HK-2 (cell line): ENCODE measurements around the gene CNR2.
"Not testable (repeated sequence)": the region's sequence is repeated elsewhere in the genome, so short reads cannot be mapped to it uniquely, and the experiment has no call there.

Experiments used
- DNase-seq: peaks from one replicate; pipeline ENCODE4 v3.0.0-alpha.2; 2018; ENCODE audit not compliant: unreplicated experiment

Gene CNR2

DNA sequence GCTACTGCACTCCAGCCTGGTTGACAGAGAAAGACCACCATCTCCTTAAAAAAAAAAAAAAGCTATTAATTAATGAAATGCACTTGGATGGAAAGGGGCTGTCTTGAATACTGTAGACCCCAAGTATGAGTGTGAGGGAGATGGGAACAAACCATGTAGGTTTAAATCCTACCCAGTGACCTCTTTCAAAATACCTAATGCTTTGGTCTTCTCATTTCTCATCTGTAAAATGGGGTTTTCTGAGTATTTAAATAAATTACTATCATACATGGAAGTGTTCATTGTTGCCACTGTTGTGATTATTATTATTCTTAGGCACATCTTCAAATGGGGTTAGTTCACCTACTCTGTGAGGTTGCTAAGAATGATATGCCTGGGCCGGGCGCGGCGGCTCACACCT lies 27.9 kb downstream of the CNR2 start:
- DNase-seq, result no peak

DNA sequence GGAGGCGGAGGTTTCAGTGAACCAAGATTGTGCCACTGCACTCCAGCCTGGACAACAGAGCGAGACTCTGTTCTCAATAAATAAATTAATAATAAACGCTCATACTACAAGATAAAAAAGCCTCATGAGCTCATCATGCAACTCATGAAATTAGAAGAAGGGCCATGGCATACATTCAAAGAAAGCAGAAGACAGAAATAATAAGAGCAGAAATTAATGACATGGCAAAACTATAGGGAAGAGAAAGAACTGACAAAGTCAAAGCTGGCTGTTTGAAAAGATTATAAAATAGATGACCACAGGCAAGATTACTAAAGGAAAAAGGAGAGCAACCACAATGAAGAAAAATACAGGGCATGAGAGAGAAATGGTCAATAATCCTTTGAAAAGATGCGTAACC lies 30.4 kb downstream of the CNR2 start:
- no peak for DNase-seq

DNA sequence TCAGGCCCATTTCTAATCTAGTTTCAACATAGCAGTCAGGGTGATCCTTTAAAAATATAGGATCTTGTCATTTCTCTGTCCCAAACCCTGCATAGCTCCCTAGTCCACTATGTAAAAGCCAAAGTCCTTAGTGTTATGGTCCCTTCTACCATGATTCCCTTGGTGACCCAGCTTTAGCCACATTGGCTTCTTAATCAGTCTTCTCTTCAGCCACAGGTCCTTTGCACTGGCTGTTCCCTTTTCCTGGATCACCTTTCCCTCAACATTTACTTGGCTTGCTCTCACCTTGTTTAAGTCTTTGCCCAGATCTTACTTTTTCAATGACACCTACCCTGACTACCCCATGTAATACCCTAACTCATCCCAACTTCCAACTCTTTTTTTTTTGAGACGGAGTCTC lies 33.4 kb downstream of the CNR2 start:
- DNase-seq, result no peak

DNA sequence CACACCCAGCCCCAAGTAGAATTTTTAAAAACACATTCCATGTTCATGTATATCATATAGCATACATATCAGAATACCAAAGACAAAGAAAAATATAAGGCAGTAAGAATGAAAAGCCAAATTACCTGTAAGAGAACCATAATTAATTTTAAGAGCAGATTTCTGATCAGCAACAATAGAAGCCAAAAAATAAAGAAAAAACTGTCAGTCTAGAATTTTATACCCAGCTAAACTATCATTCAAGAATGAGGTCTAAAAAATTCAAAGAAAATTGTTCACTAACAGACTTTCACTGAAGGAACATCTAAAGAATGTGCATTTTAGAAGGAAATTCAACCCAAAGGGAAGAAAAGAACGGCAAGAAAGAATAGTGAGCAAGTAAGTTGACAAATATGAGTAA lies 34.5 kb downstream of the CNR2 start:
- no peak for DNase-seq

DNA sequence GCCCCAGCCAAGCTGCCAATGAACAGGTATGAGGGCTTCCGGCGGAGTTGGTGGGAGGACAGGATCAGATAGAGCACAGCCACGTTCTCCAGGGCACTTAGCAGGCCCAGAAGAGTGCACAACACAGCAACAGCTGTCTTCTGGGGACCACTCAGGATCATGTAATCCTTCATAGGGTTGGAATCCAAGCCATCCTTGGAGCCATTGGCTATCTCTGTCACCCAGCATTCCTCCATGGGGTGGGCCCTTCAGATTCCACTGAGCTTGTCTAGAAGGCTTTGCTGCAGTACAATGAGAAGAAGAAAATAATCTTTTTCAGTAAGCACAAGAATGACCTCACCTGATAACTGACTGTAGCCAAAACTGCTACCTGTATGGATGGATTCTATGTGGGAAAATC lies 37.8 kb downstream of the CNR2 start:
- no peak for DNase-seq

DNA sequence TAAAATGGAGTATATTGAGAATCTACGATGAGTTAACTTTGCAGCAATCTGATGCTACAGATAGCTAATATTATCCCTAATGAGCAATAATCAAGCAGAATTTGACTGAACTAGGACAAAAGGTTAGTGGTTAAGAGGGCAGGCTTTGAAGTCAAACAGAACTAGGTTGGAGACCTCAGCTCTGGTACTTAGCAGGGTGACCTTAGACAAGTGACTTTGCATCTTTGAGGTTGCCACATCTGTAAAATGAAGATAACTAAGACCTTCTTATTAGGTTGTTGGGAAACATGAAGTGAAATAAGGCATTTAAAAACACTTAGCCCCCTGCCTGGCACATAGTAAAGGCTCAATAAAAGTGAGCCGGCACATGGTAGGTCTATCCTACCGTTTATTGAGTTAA lies 40.7 kb downstream of the CNR2 start:
- no peak for DNase-seq

DNA sequence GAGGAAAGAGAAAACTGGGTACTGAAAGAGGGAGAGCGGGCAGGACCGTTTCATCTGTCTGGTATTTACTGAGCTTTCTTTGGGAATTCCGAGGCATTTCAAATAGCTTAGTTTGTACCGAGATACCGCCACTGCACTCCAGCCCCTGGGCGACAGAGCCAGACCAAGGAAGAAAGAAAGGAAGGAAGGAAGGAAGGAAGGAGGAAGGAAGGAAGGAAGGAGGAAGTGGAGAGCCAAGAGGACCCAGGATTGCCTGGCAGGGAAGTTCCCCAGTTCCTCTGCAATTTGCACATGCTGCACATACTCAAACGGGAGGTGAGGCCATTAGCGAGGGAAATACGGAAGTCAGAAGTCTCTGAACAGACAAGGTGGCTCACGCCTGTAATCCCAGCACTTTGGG lies 44.1 kb downstream of the CNR2 start:
- DNase-seq, result no peak

DNA sequence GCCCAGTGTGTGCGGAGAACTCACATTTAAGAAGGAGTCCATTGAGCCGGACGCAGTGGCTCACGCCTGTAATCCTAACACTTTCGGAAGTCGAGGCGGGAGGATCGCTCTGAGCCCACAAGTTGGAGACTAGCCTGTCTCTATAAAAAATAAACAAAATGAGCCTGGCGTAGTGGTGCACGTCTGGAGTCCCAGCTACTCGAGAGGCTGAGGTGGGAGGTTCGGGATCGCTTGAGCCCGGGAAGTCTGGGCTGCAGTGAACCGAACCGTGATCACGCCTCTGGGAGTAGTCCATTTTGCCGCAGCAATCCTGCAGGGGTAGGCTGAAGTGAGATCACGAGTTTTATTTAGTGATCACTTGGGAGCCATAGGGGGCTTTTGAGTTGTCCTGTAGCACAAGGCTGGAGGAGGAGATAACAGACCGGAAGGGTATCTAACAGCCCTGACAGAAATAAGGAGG lies 44.6 kb downstream of the CNR2 start:
- no peak for DNase-seq

DNA sequence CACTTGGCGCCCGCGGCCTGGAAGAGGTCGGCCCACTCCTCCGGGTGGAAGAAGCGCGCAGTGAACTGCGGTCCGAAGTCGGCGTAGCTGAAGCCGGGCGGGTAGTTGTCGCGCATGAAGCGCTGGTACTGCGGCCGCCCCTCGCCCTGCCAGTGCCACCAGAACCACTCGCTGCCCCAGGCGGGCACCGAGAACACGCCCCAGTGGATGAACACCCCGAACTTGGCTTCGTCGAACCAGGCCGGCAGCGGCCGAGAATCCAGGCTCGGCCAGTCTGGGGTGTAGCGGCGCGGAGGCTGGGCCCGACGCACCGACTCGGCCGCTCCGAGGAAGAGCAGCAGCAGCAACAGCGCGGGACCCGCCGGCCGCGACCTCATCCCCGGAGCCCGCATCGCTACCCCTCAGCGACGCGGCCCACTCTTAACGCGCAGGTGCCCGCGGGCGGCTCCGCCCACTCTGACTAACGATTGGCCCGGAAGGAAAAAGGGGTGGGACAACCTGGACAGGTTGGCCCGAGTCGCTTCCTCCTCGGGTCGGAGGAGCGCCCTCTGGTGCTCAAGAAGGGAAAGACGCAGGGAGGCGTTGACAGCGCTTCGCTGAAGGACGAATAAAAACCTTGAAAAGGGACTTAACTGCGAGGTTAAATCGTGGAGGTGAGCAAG lies 45.1 kb downstream of the CNR2 start, which contains the start of gene FUCA1:
Gene FUCA1 (minus strand): TSS at position 396 of the 662 bp plus-strand sequence. CDS start 4 bp downstream, at position 392.
- peak; percentile 94 for DNase-seq

DNA sequence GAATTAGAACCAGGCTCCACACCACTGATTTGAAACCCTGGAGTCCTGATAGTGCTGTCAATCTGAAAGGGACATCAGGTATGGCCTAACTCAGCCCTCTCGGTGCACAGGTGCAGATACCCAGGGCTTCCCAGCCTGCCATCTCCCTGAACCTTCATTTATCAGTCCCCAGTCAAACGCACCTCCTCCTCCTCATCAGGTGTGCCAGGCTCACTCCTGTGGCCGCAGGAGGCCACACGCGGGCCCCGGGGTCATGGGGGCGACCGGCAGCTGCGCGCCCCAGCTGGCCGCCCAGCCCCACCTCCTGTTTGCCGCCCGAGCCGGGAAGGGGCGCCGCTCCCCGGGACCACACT lies 45.6 kb downstream of the CNR2 start:
- DNase-seq, result no peak

DNA sequence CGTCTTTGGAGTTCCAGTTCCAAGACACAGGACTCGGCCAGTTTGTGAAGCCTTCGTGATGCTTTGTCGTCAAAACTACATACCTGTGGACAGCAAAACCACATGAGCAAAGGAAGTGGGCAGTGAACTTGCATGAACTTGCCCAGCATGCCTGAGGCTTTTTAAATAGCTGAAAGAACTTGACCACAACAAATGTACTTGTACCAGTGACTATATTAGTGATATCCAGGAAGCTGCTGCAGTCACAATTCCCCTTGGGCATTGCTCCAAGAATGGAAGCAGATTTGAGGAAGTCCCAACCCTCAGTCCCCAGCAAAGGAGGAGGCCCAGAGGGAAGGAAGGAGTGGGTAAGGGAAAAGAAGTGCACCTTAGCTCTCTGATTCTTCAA lies 47.6 kb downstream of the CNR2 start:
- DNase-seq, result peak; percentile 80

DNA sequence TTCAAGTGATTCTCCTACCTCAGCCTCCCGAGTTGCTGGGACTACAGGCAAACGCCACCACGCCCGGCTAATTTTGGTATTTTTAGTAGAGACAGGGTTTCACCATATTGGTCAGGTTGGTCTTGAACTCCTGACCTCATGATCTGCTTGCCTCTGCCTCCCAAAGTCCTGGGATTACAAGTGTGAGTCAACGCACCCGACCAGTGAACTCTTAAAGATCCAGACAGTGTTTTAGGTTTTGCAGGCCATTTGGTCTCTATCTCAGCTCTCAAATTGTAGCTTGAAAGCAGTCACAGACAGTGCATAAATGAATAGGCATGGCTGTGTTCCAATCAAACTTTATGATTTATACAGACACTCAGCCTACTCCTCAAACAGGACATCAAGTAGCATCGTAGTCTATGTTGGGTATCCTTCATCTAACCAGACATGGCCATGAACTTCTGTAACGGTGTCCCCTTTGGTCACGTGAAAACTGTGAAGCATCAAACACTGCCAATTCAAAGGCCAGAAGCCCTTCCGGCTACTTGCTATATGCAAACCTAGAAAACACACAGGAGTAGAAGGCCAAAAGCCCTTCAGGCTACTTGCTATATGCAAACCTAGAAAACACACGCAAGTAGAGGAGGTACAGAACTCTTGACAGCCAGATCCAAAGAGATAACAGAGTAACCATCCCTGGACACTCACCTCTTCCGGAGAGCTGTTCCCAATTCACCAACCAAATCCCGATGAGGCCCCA lies 48.2 kb downstream of the CNR2 start:
- DNase-seq, result peak; percentile 10

DNA sequence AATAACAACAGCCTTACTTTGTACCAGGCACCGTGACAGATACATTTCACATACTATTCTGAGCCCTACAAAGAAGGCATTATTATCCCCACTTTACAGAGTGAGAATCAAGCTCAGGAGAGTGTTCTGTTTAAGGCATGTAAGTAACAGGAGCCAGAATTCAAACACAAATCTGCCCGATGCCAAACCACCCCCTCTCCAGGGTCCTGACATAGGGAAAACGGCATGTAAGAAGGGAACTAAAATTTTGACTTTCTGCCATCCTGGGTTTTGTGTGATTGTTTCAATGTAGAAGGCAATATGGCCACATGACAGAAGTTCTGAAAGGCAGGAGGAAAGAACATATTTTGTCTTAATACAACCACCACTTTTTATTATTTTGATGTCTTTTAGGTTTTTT lies 50.5 kb downstream of the CNR2 start:
- DNase-seq, result no peak

DNA sequence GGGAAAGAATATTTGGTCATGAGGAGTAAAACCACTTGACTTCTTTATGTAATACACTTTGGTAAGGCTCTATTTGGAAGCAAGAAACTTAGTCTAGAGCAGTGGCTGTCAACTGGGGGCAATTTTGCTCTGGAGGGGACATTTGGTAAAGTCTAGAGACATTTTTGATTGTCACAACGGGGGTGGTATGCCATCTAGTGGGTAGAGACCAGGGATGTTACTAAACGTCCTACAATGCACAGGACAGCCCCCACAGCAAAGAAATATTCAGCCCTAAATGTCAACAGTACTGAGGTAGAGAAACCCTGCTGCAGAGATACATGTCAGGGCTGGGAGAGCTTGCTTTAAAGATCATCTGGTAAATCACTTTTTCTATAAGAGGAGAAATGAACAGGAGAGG lies 58.6 kb downstream of the CNR2 start:
- DNase-seq, result no peak

DNA sequence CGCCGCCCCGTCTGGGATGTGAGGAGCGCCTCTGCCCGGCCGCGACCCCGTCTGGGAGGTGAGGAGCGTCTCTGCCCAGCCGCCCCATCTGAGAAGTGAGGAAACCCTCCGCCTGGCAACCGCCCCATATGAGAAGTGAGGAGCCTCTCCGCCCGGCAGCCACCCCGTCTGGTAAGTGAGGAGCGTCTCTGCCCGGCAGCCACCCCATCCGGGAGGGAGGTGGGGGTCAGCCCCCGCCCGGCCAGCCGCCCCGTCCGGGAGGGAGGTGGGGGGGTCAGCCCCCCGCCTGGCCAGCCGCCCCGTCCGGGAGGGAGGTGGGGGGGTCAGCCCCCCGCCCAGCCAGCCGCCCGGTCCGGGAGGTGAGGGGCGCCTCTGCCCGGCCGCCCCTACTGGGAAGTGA lies 60.0 kb downstream of the CNR2 start:
- DNase-seq, result not testable (repeated sequence)

DNA sequence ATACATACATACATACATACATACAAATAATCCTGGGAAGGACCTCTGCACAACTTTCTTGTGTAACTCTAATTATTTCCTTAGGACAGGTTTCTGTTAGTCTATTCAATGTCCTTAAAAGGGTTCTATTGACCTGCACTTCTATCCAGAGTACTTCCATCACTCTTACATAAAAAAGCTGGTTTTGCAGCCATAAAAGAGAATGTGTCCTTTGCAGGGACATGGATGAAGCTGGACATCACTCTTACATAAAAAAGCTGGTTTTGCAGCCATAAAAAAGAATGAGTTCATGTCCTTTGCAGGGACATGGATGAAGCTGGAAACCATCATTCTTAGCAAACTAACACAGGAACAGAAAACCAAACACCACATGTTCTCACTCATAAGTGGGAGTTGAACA lies 61.8 kb downstream of the CNR2 start:
- DNase-seq, result not testable (repeated sequence)

DNA sequence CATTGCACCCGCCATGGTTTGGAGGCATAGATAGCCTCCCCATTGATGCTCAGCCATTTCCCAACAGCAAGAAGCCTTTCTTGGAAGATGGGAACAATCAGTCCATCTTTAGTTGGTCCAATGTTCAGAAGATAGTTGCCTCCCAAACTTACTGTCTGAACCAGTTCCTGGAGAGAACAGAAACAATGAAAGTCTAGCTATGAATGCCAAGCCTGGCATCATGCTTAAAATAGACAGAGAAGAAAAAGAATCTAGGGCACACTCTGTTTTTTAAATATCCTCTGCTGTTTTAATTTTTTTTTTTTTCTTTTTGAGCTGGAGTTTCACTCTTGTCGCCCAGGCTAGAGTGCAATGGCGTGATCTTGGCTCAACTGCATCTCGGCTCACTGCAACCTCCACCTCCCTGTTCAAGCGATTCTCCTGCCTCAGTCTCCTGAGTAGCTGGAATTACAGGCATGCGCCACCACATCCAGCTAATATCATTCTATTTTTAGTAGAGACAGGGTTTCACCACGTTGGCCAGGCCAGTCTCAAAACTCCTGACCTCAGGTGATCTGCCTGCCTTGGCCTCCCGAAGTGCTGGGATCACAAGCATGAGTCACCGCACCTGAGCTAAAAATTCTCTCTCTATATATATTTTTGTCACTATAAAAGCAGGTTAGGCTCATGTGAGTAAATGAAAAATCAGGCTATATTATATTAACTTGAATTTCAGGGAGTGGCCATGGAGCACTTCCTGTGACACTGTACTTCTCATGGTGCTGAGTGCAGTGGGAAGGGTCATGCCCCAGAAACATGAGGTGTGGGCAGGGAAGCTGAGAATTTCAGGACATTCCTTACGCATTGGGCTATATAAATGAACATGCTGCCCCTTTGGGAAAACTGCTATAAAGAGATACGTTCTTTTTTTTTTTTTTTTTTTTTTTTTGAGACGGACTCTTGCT lies 64.2 kb downstream of the CNR2 start:
- no peak for DNase-seq

DNA sequence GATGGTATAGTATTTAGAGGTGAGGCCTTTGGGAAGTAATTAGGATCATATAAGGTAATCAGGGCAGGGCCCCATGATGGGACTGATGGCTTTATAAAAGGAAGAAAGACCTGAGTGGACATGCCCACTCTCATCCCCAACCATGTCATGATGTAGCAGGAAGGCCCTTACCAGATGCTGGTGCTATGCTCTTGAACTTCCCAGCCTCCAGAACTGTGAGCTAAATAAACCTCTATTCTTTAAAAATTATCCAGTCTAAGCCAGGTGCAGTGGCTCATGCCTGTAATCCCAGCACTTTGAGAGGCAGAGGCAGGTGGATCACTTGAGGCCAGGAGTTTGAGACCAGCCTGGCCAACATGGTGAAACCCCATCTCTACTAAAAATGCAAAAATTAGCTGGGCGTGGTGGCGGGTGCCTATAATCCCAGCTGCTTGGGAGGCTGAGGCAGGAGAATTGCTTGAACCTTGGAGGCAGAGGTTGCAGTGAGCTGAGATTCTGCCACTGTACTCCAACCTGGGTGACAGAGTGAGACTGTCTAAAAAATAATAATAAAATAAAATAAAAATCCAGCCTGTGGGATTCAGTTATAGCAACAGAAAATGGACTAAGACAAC lies 65.6 kb downstream of the CNR2 start:
- DNase-seq, result not testable (repeated sequence)

DNA sequence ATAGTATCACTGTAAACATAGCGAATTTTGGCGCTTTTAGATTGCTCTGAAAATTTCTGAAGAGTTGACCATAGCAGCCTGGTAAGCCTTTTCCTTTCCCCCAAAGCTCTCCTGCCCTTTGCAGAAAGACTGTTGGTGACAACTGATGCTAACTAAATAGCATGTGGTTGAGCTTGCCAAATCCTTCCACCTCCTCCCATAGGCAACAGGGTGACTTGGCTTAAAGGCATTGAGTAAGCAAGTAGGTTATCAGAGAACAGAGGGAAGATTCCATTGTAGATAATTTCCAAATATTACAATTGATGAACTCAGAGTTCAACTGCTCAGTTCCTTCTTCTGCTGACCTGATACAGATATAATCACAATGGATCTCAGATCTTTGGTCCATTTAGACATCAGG lies 68.0 kb downstream of the CNR2 start:
- no peak for DNase-seq

DNA sequence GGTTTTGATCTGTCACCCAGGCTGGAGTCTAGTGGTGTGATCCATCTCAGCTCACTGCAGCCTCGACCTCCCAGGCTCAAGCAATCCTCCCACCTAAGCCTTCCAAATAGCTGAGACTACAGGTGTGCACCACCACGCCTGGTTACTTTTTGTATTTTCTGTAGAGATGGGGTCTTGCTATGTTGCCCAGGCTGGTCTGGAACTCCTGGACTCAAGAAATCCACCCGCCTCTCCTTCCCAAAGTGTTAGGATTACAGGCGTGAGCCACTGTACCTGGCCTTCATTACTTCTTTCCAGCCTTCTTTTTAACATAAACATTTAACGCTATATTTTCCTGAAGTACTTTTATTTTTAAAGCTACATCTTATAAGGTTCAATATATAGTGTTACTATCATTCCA lies 69.5 kb downstream of the CNR2 start:
- DNase-seq, result no peak

DNA sequence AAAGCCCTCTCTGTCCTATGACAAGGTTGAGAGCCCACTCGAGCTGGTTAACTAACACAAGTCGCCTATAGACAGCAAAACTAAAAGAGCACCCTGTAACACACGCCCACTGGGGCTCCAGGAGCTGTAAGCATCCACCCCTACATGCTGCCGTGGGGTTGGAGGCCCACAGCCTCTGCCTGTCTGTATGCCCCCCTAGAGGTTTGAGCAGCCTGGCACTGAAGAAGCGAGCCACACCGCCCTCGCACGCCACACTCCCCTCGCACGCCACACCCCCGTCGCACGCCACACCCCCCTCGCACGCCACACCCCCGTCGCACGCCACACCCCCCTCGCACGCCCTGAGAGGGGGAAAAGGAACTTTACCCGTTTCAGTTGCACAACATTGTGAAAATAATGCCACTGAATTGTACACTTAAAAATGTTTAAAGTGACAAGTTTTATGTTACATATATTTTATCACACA lies 74.7 kb downstream of the CNR2 start:
- peak; percentile 48 for DNase-seq

DNA sequence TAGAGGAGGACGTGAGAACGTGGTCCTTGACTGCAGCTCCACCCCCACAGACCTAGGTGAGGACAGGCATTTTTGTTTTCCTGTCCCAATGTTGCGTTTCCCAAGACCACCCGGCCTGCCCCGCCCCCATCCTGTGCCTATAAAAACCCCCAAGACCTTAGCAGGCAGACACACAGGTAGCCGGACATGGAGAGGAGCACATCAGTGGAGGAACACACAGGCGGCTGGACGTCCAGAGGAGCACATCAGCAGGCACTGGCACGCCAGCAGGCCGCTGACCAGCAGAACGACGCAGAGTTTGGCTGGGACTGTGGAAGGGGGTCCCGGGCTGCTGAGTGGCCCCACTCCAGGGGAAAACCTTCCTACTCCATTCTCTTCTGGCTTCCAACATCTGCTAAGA lies 75.3 kb downstream of the CNR2 start:
- DNase-seq, result no peak
